HepG2 (cell line): ENCODE measurements around the gene VASH2. TPM values are rescaled to one million over a fixed set of nuclear protein-coding genes. Genes with fewer than 3 reads are reported as not detected.

Experiments
- ATAC-seq: fragments of 200-7000 bp; cut with Tn5 transposase; 3 replicates; pipeline ENCODE4 v1.9.1; 2020; ENCODE audit warnings: mild to moderate bottlenecking, moderate library complexity
- BruUV-seq: library from RNA; stranded (reverse); fragments of 400-500 nt; replicated peaks from 2 replicates; lab custom pipeline; 2021; lab: Mats Ljungman, UMichigan
- CTCF ChIA-PET: fragments of 300-600 bp; formaldehyde crosslinking; extraction: SDS; loops from one replicate; lab custom pipeline; 2021; ENCODE audit warnings: low total read pairs, inconsistent platforms, low intra/inter-chr PET ratio; lab: Yijun Ruan, JAX
- POLR2A ChIA-PET: fragments of 350-600 bp; sonication (Branson Sonifier 250); formaldehyde crosslinking; loops from one replicate; lab custom pipeline; 2020; ENCODE audit warnings: antibody characterized with exemption, inconsistent platforms; lab: Yijun Ruan, JAX
- DNase-seq: peaks from one replicate; pipeline ENCODE4 v3.0.0-alpha.2; 2015; ENCODE audit warnings: low spot score
- FAIRE-seq: peaks from 3 replicates; lab custom pipeline; 2011; peaks lifted over from hg19 to GRCh38; lab: Jason Lieb, UNC
- H2AFZ ChIP-seq: one replicate; pipeline ENCODE4 v1.6.1; 2011; ENCODE audit warnings: low read length, inconsistent platforms
- H3K27ac ChIP-seq: fragments of 300-600 bp; 3 replicates; pipeline ENCODE4 v1.8.0; 2011; ENCODE audit warnings: mixed run types, mild to moderate bottlenecking, mixed read lengths, low read length, inconsistent platforms; ENCODE audit not compliant: insufficient read depth; ENCODE audit errors: extremely low read length
- H3K27me3 ChIP-seq, 2 experiments: fragments of 200-600 bp in 1 of 2; 2 replicates in 1 of 2; 3 replicates in 1 of 2; pipeline versions ENCODE4 v1.6.0 to v1.8.0; 2011; ENCODE audit warnings: low read length in 2 of 2, mild to moderate bottlenecking in 2 of 2, moderate library complexity in 2 of 2, inconsistent platforms in 1 of 2; ENCODE audit not compliant: insufficient read depth in 2 of 2, control insufficient read depth in 1 of 2
- H3K36me3 ChIP-seq, 2 experiments: fragments of 200-600 bp in 1 of 2; replicated peaks in 1 of 2; 2 replicates in 1 of 2; 3 replicates in 1 of 2; pipeline versions ENCODE4 v1.5.1 to v1.8.0; 2011; ENCODE audit warnings: low read length in 2 of 2, inconsistent platforms in 1 of 2; ENCODE audit not compliant: insufficient read depth in 2 of 2, control insufficient read depth in 1 of 2
- H3K4me1 ChIP-seq: 2 replicates; pipeline ENCODE4 v1.5.1; 2012; ENCODE audit warnings: low read length, inconsistent platforms; ENCODE audit not compliant: insufficient read depth
- H3K4me2 ChIP-seq: 2 replicates; pipeline ENCODE4 v1.6.0; 2011; ENCODE audit warnings: low read depth, low read length, inconsistent platforms
- H3K4me3 ChIP-seq, 3 experiments: fragments of 200-600 bp in 1 of 3; sonication (generic), shearing (Covaris generic) in 1 of 3; replicated peaks in 1 of 3; 2 replicates each; pipeline ENCODE4 v1.5.1; 2011 to 2016; ENCODE audit warnings: low read length in 3 of 3, inconsistent platforms in 2 of 3, low read depth in 2 of 3, mild to moderate bottlenecking in 2 of 3, control low read depth in 1 of 3, mixed read lengths in 1 of 3; ENCODE audit not compliant: insufficient read depth in 1 of 3
- H3K79me2 ChIP-seq: one replicate; pipeline ENCODE4 v1.6.1; 2011; ENCODE audit warnings: low read length, inconsistent platforms; ENCODE audit not compliant: insufficient read depth
- H3K9ac ChIP-seq: 2 replicates; pipeline ENCODE4 v1.6.0; 2011; ENCODE audit warnings: mild to moderate bottlenecking, low read depth, low read length, inconsistent platforms; ENCODE audit not compliant: insufficient read depth
- H3K9me3 ChIP-seq: 2 replicates; pipeline ENCODE4 v1.5.1; 2012; ENCODE audit warnings: mild to moderate bottlenecking, low read length
- H4K20me1 ChIP-seq: 2 replicates; pipeline ENCODE4 v1.6.0; 2011; ENCODE audit warnings: inconsistent platforms, mild to moderate bottlenecking, low read length, moderate library complexity; ENCODE audit not compliant: insufficient read depth
- BRCA1 ChIP-seq: sonication (generic); formaldehyde crosslinking; IDR thresholded peaks from 2 replicates; pipeline ENCODE4 v1.4.0; 2020; ENCODE audit warnings: missing genetic modification reagents
- CSRNP1 ChIP-seq: sonication (generic); formaldehyde crosslinking; IDR thresholded peaks from 2 replicates; pipeline ENCODE4 v1.8.1; 2023; ENCODE audit warnings: mild to moderate bottlenecking, missing genetic modification reagents
- DNMT3B ChIP-seq: conservative IDR thresholded peaks from 2 replicates; pipeline ENCODE4 v1.6.1; 2016; ENCODE audit warnings: missing biosample characterization, control low read depth
- MATR3 ChIP-seq: sonication (generic); formaldehyde crosslinking; IDR thresholded peaks from 2 replicates; pipeline ENCODE4 v1.4.0; 2020; ENCODE audit warnings: missing genetic modification reagents
- MTA3 ChIP-seq: sonication (generic); formaldehyde crosslinking; IDR thresholded peaks from 2 replicates; pipeline ENCODE4 v1.4.0; 2020; ENCODE audit warnings: missing genetic modification reagents
- SIX4 ChIP-seq: sonication (generic); formaldehyde crosslinking; IDR thresholded peaks from 2 replicates; pipeline ENCODE4 v1.4.0; 2020; ENCODE audit warnings: missing genetic modification reagents
- ZFP1 ChIP-seq: IDR thresholded peaks from 2 replicates; pipeline ENCODE4 v1.6.1; 2016
- ZFP41 ChIP-seq: sonication (generic); formaldehyde crosslinking; IDR thresholded peaks from 2 replicates; pipeline ENCODE4 v1.4.0; 2020; ENCODE audit warnings: mild to moderate bottlenecking, missing genetic modification reagents, borderline replicate concordance
- ZNF251 ChIP-seq: sonication (generic); formaldehyde crosslinking; IDR thresholded peaks from 2 replicates; pipeline ENCODE4 v1.9.0; 2021; ENCODE audit warnings: mild to moderate bottlenecking, missing genetic modification reagents
- ZNF737 ChIP-seq: sonication (generic); formaldehyde crosslinking; IDR thresholded peaks from 2 replicates; pipeline ENCODE4 v1.5.0; 2020; ENCODE audit warnings: missing genetic modification reagents, mild to moderate bottlenecking, borderline replicate concordance
- WGBS: methylation state at CpG from one replicate; pipeline ENCODE4 v1.1.6; 2017; ENCODE audit warnings: low lambda C conversion rate; 5-methylcytosine and 5-hydroxymethylcytosine counted together
- in situ Hi-C: cut with HindIII; loops from 2 replicates; pipeline ENCODE4 v1.10.0; 2017; ENCODE audit warnings: low pct_unique_long_range_greater_than_20kb; ENCODE audit not compliant: extremely low pct_ligation_motif_present
- intact Hi-C: fragments of 100-400 bp; cut with micrococcal nuclease; formaldehyde crosslinking; loops from one replicate; pipeline ENCODE4 v1.10.0; 2022; ENCODE audit not compliant: unreplicated experiment
- polyA plus RNA-seq, 8 experiments: library from polyadenylated mRNA; depleted of rRNA in 3 of 8; stranded (reverse) in 7 of 8; unstranded in 1 of 8; fragments of >200 nt; fragmentation: Illumina TruSeq in 4 of 8; extraction: Trizol in 4 of 8; gene quantifications; 2 replicates each; pipeline versions ENCODE4 v1.2.1 to v1.2.3, GENCODE V29; 2011 to 2016; ENCODE audit warnings: low read depth in 4 of 8, missing spikeins in 1 of 8, mixed read lengths in 1 of 8; ENCODE audit not compliant: insufficient read depth in 1 of 8
- total RNA-seq, 5 experiments: library from RNA; depleted of rRNA; stranded (reverse); fragments of >200 nt; fragmentation: Illumina TruSeq; extraction: Trizol; gene quantifications; 2 replicates each; pipeline ENCODE4 v1.2.3, GENCODE V29; 2016; ENCODE audit warnings: low read depth in 1 of 5

VASH2 gene
- total and polyA plus RNA-seq, 2 of the 13 experiments (the other 11 are each of a cell fraction or from before 2014, with no cell fraction given) = 0.44 to 1.00 TPM

- CTCF ChIA-PET = no interaction called here
- no peak overlapping the region for H3K4me2 ChIP-seq
- 71% methylated on average over 3 of the region's 3 CpGs for WGBS
- TF ChIP-seq ZNF251 (CRISPR knock-in tag) (no peak), CSRNP1 (CRISPR knock-in tag) (no peak), BRCA1 (no peak), MATR3 (no peak), DNMT3B (CRISPR knock-in tag) (no peak), MTA3 (CRISPR knock-in tag) (no peak), ZFP41 (CRISPR knock-in tag) (no peak), ZFP1 (CRISPR knock-in tag) (no peak), ZNF737 (CRISPR knock-in tag) (no peak), SIX4 (CRISPR knock-in tag) (no peak)
- TF ChIP-seq, all 625 proteins: peak for 0
- no peak overlapping the region for H2AFZ ChIP-seq
- FAIRE-seq = no peak
- no peak overlapping the region for H3K4me3 ChIP-seq
- H3K27me3 ChIP-seq = no peaks in the 10 kb centered on the region
- H3K27ac ChIP-seq = no peak overlapping the region
- BruUV-seq = no TSS peak
- H3K79me2 ChIP-seq = no peaks in the 10 kb centered on the region
- no peaks in the 10 kb centered on the region for H3K4me1 ChIP-seq
- POLR2A ChIA-PET = no interaction called here
- H3K9me3 ChIP-seq = no peaks in the 10 kb centered on the region
- no peaks in the 10 kb centered on the region for H3K36me3 ChIP-seq
- intact Hi-C loops (no loop called here), in situ Hi-C loops (no loop called here)
- ATAC-seq = no peak
- H4K20me1 ChIP-seq = no peaks in the 10 kb centered on the region
- DNase-seq = no peak
- H3K9ac ChIP-seq = no peak overlapping the region
Observed at GRCh38 chr1:212908971-212909370, 41.4 kb upstream of the VASH2 start.
